Panc1 (cell line): ENCODE results near the gene UBL4A. TPM values are rescaled to one million over a fixed set of nuclear protein-coding genes. Genes with fewer than 3 reads are reported as not detected.

Experiments used
- ATAC-seq: fragments of 200-7000 bp; cut with Tn5 transposase; 2 replicates; pipeline ENCODE4 v1.9.1; 2020; ENCODE audit warnings: mild to moderate bottlenecking, moderate library complexity
- BruUV-seq: library from RNA; stranded (reverse); fragments of 400-500 nt; replicated peaks from 2 replicates; lab custom pipeline; 2021; lab: Mats Ljungman, UMichigan
- CTCF ChIA-PET: fragments of 300-600 bp; sonication (Branson Sonifier 250); formaldehyde crosslinking; loops from one replicate; lab custom pipeline; 2022; ENCODE audit warnings: antibody characterized with exemption; lab: Charles Lee
- POLR2A ChIA-PET: fragments of 300-600 bp; sonication (Branson Sonifier 250); formaldehyde crosslinking; loops from one replicate; lab custom pipeline; 2022; ENCODE audit warnings: antibody characterized with exemption; lab: Charles Lee
- DNase-seq: peaks from one replicate; pipeline ENCODE4 v3.0.0-alpha.2; 2010; ENCODE audit warnings: low read depth, low spot score
- H3K27ac ChIP-seq: 2 replicates; pipeline ENCODE4 v1.5.1; 2011; ENCODE audit warnings: mild to moderate bottlenecking, low read length, inconsistent platforms
- H3K27me3 ChIP-seq: fragments of 200-500 bp; sonication (Bioruptor generic); 2 replicates; pipeline ENCODE4 v1.6.0; 2014; ENCODE audit warnings: low read length, inconsistent platforms; ENCODE audit not compliant: control insufficient read depth, insufficient read depth
- H3K36me3 ChIP-seq: fragments of 200-500 bp; sonication (Bioruptor generic); 2 replicates; pipeline ENCODE4 v1.5.1; 2014; ENCODE audit warnings: inconsistent platforms, mild to moderate bottlenecking, low read length, moderate library complexity; ENCODE audit not compliant: control insufficient read depth, insufficient read depth
- H3K4me1 ChIP-seq: 2 replicates; pipeline ENCODE4 v1.5.1; 2011; ENCODE audit warnings: inconsistent platforms, mild to moderate bottlenecking, low read length, moderate library complexity; ENCODE audit not compliant: control insufficient read depth, insufficient read depth
- H3K4me3 ChIP-seq, 2 experiments: 2 replicates each; pipeline ENCODE4 v1.5.1; 2011 to 2012; ENCODE audit warnings: low read depth in 2 of 2, low read length in 2 of 2, mild to moderate bottlenecking in 2 of 2, inconsistent platforms in 1 of 2, moderate library complexity in 1 of 2
- H3K9me3 ChIP-seq: fragments of 200-500 bp; sonication (Bioruptor generic); 2 replicates; pipeline ENCODE4 v1.5.1; 2014; ENCODE audit warnings: low read depth, mild to moderate bottlenecking, inconsistent platforms, low read length, moderate library complexity; ENCODE audit not compliant: control insufficient read depth, insufficient read depth
- CTCF ChIP-seq: fragments of 450-650 bp; IDR thresholded peaks from 2 replicates; pipeline ENCODE4 v1.5.1; 2017; ENCODE audit warnings: mild to moderate bottlenecking
- POLR2AphosphoS5 ChIP-seq: IDR thresholded peaks from 2 replicates; pipeline ENCODE4 v1.6.1; 2012; ENCODE audit warnings: mild to moderate bottlenecking, low read depth, low read length, moderate library complexity
- SIN3A ChIP-seq: IDR thresholded peaks from 2 replicates; pipeline ENCODE4 v1.6.1; 2012; ENCODE audit warnings: low read depth, mild to moderate bottlenecking, low read length, moderate library complexity, borderline replicate concordance; ENCODE audit not compliant: insufficient read depth
- TCF7L2 ChIP-seq: IDR thresholded peaks from 2 replicates; pipeline ENCODE4 v1.6.1; 2011; ENCODE audit warnings: mild to moderate bottlenecking, low read depth, low read length, inconsistent platforms
- in situ Hi-C: cut with HindIII; loops from 2 replicates; pipeline ENCODE4 v1.10.0; 2016; ENCODE audit warnings: low sequenced_read_pairs, low pct_unique_long_range_greater_than_20kb
- intact Hi-C: fragments of 100-400 bp; cut with micrococcal nuclease; formaldehyde crosslinking; loops from one replicate; pipeline ENCODE4 v1.10.0; 2022; ENCODE audit not compliant: unreplicated experiment
- total RNA-seq: library from RNA; stranded (reverse); gene quantifications from one replicate; pipeline ENCODE4 v1.2.1, GENCODE V29; 2021; ENCODE audit not compliant: unreplicated experiment
- TF ChIP-seq, protein P1 (sequence below), 2 experiments: IDR thresholded peaks; 2 replicates each; pipeline ENCODE4 v1.6.1; 2011 to 2012; ENCODE audit warnings: low read depth in 2 of 2, control low read depth in 1 of 2, low read length in 1 of 2, mild to moderate bottlenecking in 1 of 2, moderate library complexity in 1 of 2; ENCODE audit not compliant: insufficient read depth in 1 of 2

UBL4A gene
- total RNA-seq, 1 experiment from 2014 or later = 65.4 TPM

- POLR2A ChIA-PET = no interaction called here
- BruUV-seq = no TSS peak
- intact Hi-C loops = no loop called here
- in situ Hi-C loops = no loop called here
- Histone ChIP-seq H3K9me3 (no peaks in the 10 kb centered on the region), H3K4me3 (no peak overlapping the region), H3K36me3 (peaks cover 2% of the 10 kb centered on the region; the same call in 1 of the 2 replicates), H3K4me1 (no peaks in the 10 kb centered on the region), H3K27ac (no peak overlapping the region), H3K27me3 (no peaks in the 10 kb centered on the region)
- CTCF ChIA-PET = no interaction called here
- ATAC-seq (no peak), DNase-seq (no peak)
- TF ChIP-seq, protein P1, sequence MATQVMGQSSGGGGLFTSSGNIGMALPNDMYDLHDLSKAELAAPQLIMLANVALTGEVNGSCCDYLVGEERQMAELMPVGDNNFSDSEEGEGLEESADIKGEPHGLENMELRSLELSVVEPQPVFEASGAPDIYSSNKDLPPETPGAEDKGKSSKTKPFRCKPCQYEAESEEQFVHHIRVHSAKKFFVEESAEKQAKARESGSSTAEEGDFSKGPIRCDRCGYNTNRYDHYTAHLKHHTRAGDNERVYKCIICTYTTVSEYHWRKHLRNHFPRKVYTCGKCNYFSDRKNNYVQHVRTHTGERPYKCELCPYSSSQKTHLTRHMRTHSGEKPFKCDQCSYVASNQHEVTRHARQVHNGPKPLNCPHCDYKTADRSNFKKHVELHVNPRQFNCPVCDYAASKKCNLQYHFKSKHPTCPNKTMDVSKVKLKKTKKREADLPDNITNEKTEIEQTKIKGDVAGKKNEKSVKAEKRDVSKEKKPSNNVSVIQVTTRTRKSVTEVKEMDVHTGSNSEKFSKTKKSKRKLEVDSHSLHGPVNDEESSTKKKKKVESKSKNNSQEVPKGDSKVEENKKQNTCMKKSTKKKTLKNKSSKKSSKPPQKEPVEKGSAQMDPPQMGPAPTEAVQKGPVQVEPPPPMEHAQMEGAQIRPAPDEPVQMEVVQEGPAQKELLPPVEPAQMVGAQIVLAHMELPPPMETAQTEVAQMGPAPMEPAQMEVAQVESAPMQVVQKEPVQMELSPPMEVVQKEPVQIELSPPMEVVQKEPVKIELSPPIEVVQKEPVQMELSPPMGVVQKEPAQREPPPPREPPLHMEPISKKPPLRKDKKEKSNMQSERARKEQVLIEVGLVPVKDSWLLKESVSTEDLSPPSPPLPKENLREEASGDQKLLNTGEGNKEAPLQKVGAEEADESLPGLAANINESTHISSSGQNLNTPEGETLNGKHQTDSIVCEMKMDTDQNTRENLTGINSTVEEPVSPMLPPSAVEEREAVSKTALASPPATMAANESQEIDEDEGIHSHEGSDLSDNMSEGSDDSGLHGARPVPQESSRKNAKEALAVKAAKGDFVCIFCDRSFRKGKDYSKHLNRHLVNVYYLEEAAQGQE (IDR thresholded peaks at IDR 0.05; ENCODE audit: insufficient read depth in 1 of 2, low read depth in 2 of 2, low read length in 1 of 2) = no peak
- TF ChIP-seq TCF7L2 = no peak
- no peak for TF ChIP-seq POLR2AphosphoS5
- TF ChIP-seq CTCF = no peak
- no peak for TF ChIP-seq SIN3A
Measured at GRCh38 chrX:154452823-154453222, 33.6 kb downstream of the UBL4A start.

DNA sequence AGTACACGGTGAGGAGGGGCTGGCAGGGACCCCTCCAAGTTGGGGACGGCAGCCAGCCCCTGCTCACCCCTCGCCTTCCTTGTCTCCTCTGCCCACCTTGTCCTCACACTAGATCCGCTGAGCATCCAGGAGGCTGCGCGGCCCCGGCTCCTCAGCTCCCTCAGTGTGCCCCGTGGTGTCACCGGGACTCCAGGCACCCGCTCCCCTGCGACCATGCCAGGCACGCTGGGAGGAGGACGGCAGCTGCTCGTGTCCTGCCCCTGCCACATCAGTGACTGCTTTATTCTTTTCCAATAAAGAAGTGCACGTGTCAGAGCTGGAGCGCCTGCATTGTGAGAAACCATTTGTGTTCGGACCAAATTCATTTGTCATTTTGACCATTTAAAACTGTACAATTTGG lies 36.1 kb downstream of the UBL4A start:
- intact Hi-C loops = no loop called here
- Histone ChIP-seq H3K4me1 (peaks cover 5% of the 10 kb centered on the region), H3K27ac (no peak overlapping the region), H3K9me3 (no peaks in the 10 kb centered on the region), H3K36me3 (peaks cover 2% of the 10 kb centered on the region; the same call in 1 of the 2 replicates), H3K27me3 (no peaks in the 10 kb centered on the region), H3K4me3 (no peak overlapping the region)
- in situ Hi-C loops = no loop called here
- DNase-seq (no peak), ATAC-seq (no peak)
- no TSS peak for BruUV-seq
- ChIA-PET POLR2A (no interaction called here), CTCF (no interaction called here)
- TF ChIP-seq POLR2AphosphoS5 (no peak), TCF7L2 (no peak)
- TF ChIP-seq, protein P1 (IDR thresholded peaks at IDR 0.05; ENCODE audit: insufficient read depth in 1 of 2, low read depth in 2 of 2, low read length in 1 of 2) = no peak
